ENCODE results near the gene ARHGAP5.

ARHGAP5 gene

DNA sequence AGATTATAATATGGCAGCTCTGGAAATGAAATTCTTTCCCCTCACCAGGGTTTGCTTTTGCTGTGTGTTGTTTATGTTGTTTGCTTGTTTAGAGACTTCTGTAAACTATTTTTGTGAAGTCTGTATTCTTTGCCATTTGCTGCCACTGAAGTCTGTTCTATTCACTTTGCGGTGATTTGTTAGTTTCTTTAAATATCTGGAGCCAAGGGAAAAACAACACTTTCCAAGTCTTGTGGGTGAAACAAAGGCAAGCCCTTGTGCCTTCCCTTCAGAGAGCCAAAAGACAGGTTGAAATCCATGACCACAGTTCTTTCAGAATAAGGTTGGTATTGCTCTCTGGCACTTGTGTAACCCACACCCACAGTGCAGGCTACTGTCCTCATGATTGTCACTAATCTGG, 65.2 kb downstream of the ARHGAP5 start:
- no peak overlapping the region for H3K27ac ChIP-seq (ENCODE audit: low read depth, low read length)
- H4K20me1 ChIP-seq (ENCODE audit: control insufficient read depth, insufficient read depth, low read depth, low read length): no peaks in the 10 kb centered on the region
- H3K4me2 ChIP-seq (ENCODE audit: low read length): no peak overlapping the region
- peaks cover under 1% of the 10 kb centered on the region; the same call in 1 of the 2 replicates for H3K36me3 ChIP-seq (ENCODE audit: control insufficient read depth, low read length)
- H3K27me3 ChIP-seq (ENCODE audit: control insufficient read depth, low read length): no peaks in the 10 kb centered on the region
- no peaks in the 10 kb centered on the region for H3K9me2 ChIP-seq (replicated peaks; ENCODE audit: control insufficient read depth, low read length)
- H3F3A ChIP-seq (ENCODE audit: control insufficient read depth, insufficient read depth): no peaks in the 10 kb centered on the region
- no peaks in the 10 kb centered on the region for H3K9me3 ChIP-seq (ENCODE audit: control insufficient read depth, insufficient read depth, low read length)
- H3K4me1 ChIP-seq (ENCODE audit: control insufficient read depth, low read length): no peaks in the 10 kb centered on the region
- H3K79me2 ChIP-seq (ENCODE audit: control insufficient read depth, low read length): no peaks in the 10 kb centered on the region
- TF ChIP-seq EZH2phosphoT487 (IDR thresholded peaks at IDR 0.05; ENCODE audit: borderline replicate concordance, low read length): no peak
- TF ChIP-seq, protein P1, sequence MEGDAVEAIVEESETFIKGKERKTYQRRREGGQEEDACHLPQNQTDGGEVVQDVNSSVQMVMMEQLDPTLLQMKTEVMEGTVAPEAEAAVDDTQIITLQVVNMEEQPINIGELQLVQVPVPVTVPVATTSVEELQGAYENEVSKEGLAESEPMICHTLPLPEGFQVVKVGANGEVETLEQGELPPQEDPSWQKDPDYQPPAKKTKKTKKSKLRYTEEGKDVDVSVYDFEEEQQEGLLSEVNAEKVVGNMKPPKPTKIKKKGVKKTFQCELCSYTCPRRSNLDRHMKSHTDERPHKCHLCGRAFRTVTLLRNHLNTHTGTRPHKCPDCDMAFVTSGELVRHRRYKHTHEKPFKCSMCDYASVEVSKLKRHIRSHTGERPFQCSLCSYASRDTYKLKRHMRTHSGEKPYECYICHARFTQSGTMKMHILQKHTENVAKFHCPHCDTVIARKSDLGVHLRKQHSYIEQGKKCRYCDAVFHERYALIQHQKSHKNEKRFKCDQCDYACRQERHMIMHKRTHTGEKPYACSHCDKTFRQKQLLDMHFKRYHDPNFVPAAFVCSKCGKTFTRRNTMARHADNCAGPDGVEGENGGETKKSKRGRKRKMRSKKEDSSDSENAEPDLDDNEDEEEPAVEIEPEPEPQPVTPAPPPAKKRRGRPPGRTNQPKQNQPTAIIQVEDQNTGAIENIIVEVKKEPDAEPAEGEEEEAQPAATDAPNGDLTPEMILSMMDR (IDR thresholded peaks at IDR 0.05; ENCODE audit: low read depth, low read length, poor library complexity, severe bottlenecking): no peak
- no peak overlapping the region for H3K4me3 ChIP-seq (ENCODE audit: low read length)

DNA sequence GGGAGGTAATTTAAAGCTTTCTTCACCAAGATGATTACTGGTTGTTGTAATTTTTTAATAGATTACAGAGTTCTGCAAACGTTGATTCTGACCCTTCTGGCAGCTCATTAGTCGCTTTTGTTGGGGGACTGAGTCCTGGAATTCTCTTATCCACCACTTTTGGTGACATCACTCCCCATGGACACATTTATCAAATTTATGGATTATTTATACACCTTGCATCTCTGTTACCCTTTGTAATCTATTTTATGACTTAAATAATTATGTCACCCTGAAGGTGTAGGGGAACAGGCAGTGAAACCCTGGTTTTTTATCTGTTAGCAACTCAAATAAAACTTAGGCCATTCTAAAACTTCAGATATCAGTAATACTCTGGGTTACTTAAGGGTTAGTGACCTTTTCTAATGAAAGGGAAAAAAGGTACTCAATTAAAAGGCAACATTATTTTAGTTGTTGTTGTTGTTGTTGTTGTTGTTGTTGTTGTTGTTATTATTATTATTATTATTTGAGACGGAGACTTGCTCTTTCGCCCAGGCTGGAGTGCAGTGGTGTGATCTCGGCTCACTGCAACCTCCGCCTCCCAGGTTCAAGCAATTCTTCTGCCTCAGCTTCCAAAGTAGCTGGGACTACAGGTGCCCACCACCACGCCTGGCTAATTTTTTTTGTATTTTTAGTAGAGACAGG, 65.8 kb downstream of the ARHGAP5 start:
- Histone ChIP-seq H3K36me3 (ENCODE audit: control insufficient read depth, low read length) (no peaks in the 10 kb centered on the region), H3K4me1 (ENCODE audit: control insufficient read depth, low read length) (no peaks in the 10 kb centered on the region), H3K4me3 (ENCODE audit: low read length) (no peak overlapping the region), H3K27ac (ENCODE audit: low read depth, low read length) (no peak overlapping the region), H3F3A (ENCODE audit: control insufficient read depth, insufficient read depth) (no peaks in the 10 kb centered on the region), H3K9me2 (replicated peaks; ENCODE audit: control insufficient read depth, low read length) (no peaks in the 10 kb centered on the region), H3K27me3 (ENCODE audit: control insufficient read depth, low read length) (no peaks in the 10 kb centered on the region), H3K9me3 (ENCODE audit: control insufficient read depth, insufficient read depth, low read length) (no peaks in the 10 kb centered on the region), H3K4me2 (ENCODE audit: low read length) (no peak overlapping the region), H4K20me1 (ENCODE audit: control insufficient read depth, insufficient read depth, low read depth, low read length) (no peaks in the 10 kb centered on the region), H3K79me2 (ENCODE audit: control insufficient read depth, low read length) (no peaks in the 10 kb centered on the region)
- TF ChIP-seq EZH2phosphoT487 (IDR thresholded peaks at IDR 0.05; ENCODE audit: borderline replicate concordance, low read length): no peak
- TF ChIP-seq, protein P1 (IDR thresholded peaks at IDR 0.05; ENCODE audit: low read depth, low read length, poor library complexity, severe bottlenecking): no peak

DNA sequence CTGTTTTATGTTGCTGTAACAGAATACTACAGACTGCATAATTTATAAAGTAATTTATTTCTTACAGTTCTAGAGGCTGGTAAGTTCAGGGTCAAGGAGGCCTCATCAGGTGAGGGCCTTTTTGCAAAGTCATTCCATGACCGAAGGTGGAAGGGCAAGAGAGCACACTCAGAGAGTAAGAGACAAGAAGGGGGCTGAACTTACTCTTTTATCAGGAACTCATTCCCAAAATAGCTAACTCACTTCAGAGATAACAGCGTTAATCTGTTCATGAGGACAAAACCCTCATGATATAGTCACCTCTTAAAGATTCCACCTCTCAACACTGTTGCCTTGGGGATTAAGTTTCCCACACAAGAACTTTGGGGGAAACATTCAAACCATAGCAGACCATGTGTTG, 73.3 kb downstream of the ARHGAP5 start:
- Histone ChIP-seq H3F3A (ENCODE audit: control insufficient read depth, insufficient read depth) (no peaks in the 10 kb centered on the region), H3K9me2 (replicated peaks; ENCODE audit: control insufficient read depth, low read length) (no peaks in the 10 kb centered on the region), H4K20me1 (ENCODE audit: control insufficient read depth, insufficient read depth, low read depth, low read length) (no peaks in the 10 kb centered on the region), H3K4me1 (ENCODE audit: control insufficient read depth, low read length) (no peaks in the 10 kb centered on the region), H3K27me3 (ENCODE audit: control insufficient read depth, low read length) (no peaks in the 10 kb centered on the region), H3K79me2 (ENCODE audit: control insufficient read depth, low read length) (no peaks in the 10 kb centered on the region), H3K4me3 (ENCODE audit: low read length) (no peak overlapping the region), H3K9me3 (ENCODE audit: control insufficient read depth, insufficient read depth, low read length) (no peaks in the 10 kb centered on the region), H3K27ac (ENCODE audit: low read depth, low read length) (no peak overlapping the region), H3K4me2 (ENCODE audit: low read length) (no peak overlapping the region), H3K36me3 (ENCODE audit: control insufficient read depth, low read length) (peaks cover 3% of the 10 kb centered on the region; the same call in 1 of the 2 replicates)
- no peak for TF ChIP-seq EZH2phosphoT487 (IDR thresholded peaks at IDR 0.05; ENCODE audit: borderline replicate concordance, low read length)
- TF ChIP-seq, protein P1 (IDR thresholded peaks at IDR 0.05; ENCODE audit: low read depth, low read length, poor library complexity, severe bottlenecking): no peak

Data from DOHH2 (cell line).